BJ (cell line): Measurements from ENCODE around the gene C20orf173. TPM values are rescaled to one million over a fixed set of nuclear protein-coding genes. Genes with fewer than 3 reads are reported as not detected.

Experiments
- CTCF ChIA-PET: fragments of 350-600 bp; formaldehyde crosslinking; extraction: SDS; loops from one replicate; lab custom pipeline; 2021; ENCODE audit warnings: antibody characterized with exemption, inconsistent platforms; lab: Yijun Ruan, JAX
- POLR2A ChIA-PET: fragments of 300-600 bp; sonication (Branson Sonifier 250); formaldehyde crosslinking; extraction: SDS; loops from one replicate; lab custom pipeline; 2021; ENCODE audit warnings: antibody characterized with exemption; lab: Charles Lee
- DNase-seq: peaks from one replicate; pipeline ENCODE4 v3.0.0-alpha.2; 2011; ENCODE audit warnings: low read depth
- H3K27me3 ChIP-seq: 2 replicates; pipeline ENCODE4 v1.6.0; 2011; ENCODE audit warnings: low read length; ENCODE audit not compliant: control insufficient read depth, insufficient read depth
- H3K36me3 ChIP-seq: 2 replicates; pipeline ENCODE4 v1.5.1; 2011; ENCODE audit warnings: low read length; ENCODE audit not compliant: control insufficient read depth, insufficient read depth
- H3K4me3 ChIP-seq: 2 replicates; pipeline ENCODE4 v1.5.1; 2011; ENCODE audit warnings: low read depth, mild to moderate bottlenecking, control low read depth, low read length
- CTCF ChIP-seq: IDR thresholded peaks from 2 replicates; pipeline ENCODE4 v1.5.1; 2011; ENCODE audit warnings: low read depth, mild to moderate bottlenecking, control low read depth, inconsistent platforms, low read length, moderate library complexity; ENCODE audit not compliant: insufficient read depth
- polyA plus RNA-seq: library from polyadenylated mRNA; depleted of rRNA; stranded (reverse); fragments of >200 nt; gene quantifications from 2 replicates; pipeline ENCODE4 v1.2.3, GENCODE V29; 2011

C20orf173 gene
- polyA plus RNA-seq, 1 experiment: not detected

GRCh38 chr20:35572838-35573237 is 43.4 kb upstream of the C20orf173 start:
- Histone ChIP-seq H3K36me3 (no peaks in the 10 kb centered on the region), H3K4me3 (no peak overlapping the region), H3K27me3 (0 out of 2 replicates have a peak, but pooled peaks cover 1% of the 10 kb centered on the region)
- ChIA-PET CTCF (interaction anchor here (0.9 to 1.1 kb wide), 2 partner anchors 8 to 13 kb away, joined by 3 read pairs; no protein-coding TSS in a partner anchor), POLR2A (no interaction called here)
- TF ChIP-seq CTCF: no peak
- DNase-seq: no peak

- ChIA-PET POLR2A (no interaction called here), CTCF (interaction anchor here (0.8 to 1.1 kb wide), 2 partner anchors 14 to 18 kb away, joined by 3 read pairs; no protein-coding TSS in a partner anchor)
- DNase-seq: no peak
Observed at GRCh38 chr20:35571555-35571954, 42.1 kb upstream of the C20orf173 start.

GRCh38 chr20:35568645-35569044 is 39.2 kb upstream of the C20orf173 start:
- TF ChIP-seq CTCF: no peak
- Histone ChIP-seq H3K27me3 (no peaks in the 10 kb centered on the region), H3K36me3 (no peaks in the 10 kb centered on the region), H3K4me3 (no peak overlapping the region)
- ChIA-PET POLR2A (no interaction called here), CTCF (interaction anchor here (0.8 to 0.9 kb wide), 2 partner anchors 10 to 23 kb away, joined by 3 read pairs; no protein-coding TSS in a partner anchor)
- no peak for DNase-seq

More at GRCh38 chr20:35571555-35571954, 42.1 kb upstream of the C20orf173 start:
- 0 out of 2 replicates have a peak, but pooled peaks cover under 1% of the 10 kb centered on the region for H3K27me3 ChIP-seq
- no peak for TF ChIP-seq CTCF
- H3K36me3 ChIP-seq: no peaks in the 10 kb centered on the region
- H3K4me3 ChIP-seq: no peak overlapping the region

- no peaks in the 10 kb centered on the region; the same call in 1 of the 2 replicates for H3K36me3 ChIP-seq
- H3K27me3 ChIP-seq: no peaks in the 10 kb centered on the region
- TF ChIP-seq CTCF: no peak
- H3K4me3 ChIP-seq: no peak overlapping the region
- CTCF ChIA-PET: interaction anchor here (0.7 to 1.4 kb wide), 2 partner anchors 8 to 9 kb away, joined by 3 to 4 read pairs; no protein-coding TSS in a partner anchor
- DNase-seq: no peak
- POLR2A ChIA-PET: interaction anchor here (0.6 kb wide), 1 partner anchor 389 kb away, joined by 5 read pairs; the partner anchor contains the start of gene SCAND1
Observed at GRCh38 chr20:35564905-35565304, 35.5 kb upstream of the C20orf173 start.

GRCh38 chr20:35563834-35564233 is 34.4 kb upstream of the C20orf173 start:
- H3K4me3 ChIP-seq: no peak overlapping the region
- POLR2A ChIA-PET: no interaction called here
- H3K27me3 ChIP-seq: no peaks in the 10 kb centered on the region
- CTCF ChIA-PET: interaction anchor here (1.4 kb wide), 1 partner anchor 11 kb away, joined by 4 read pairs; no protein-coding TSS in a partner anchor
- H3K36me3 ChIP-seq: no peaks in the 10 kb centered on the region; the same call in 1 of the 2 replicates
- DNase-seq: no peak
- no peak for TF ChIP-seq CTCF
